SK-N-SH (cell line): ENCODE results near the gene PTK7. TPM values are rescaled to one million over a fixed set of nuclear protein-coding genes. Genes with fewer than 3 reads are reported as not detected.
A peak's percentile ranks its signal among the peaks of the same experiment; 100 is the strongest.

Source experiments
- CTCF ChIA-PET: fragments of 300-600, 350-600 bp; formaldehyde crosslinking; extraction: SDS; loops from one replicate; lab custom pipeline; 2021; lab: Yijun Ruan, JAX
- POLR2A ChIA-PET: fragments of 350-600 bp; sonication (Branson Sonifier 250); formaldehyde crosslinking; extraction: SDS; loops from one replicate; lab custom pipeline; 2020; ENCODE audit warnings: antibody characterized with exemption, inconsistent platforms; lab: Yijun Ruan, JAX
- DNase-seq: peaks from one replicate; pipeline ENCODE4 v3.0.0; 2012
- H2AFZ ChIP-seq: fragments of 200-600 bp; sonication (generic); 2 replicates; pipeline ENCODE4 v1.8.1; 2016; ENCODE audit warnings: antibody characterized with exemption, mild to moderate bottlenecking, low read depth
- H3F3A ChIP-seq: fragments of 200-600 bp; sonication (generic); replicated peaks from 2 replicates; pipeline ENCODE3; 2016; ENCODE audit warnings: antibody characterized with exemption, mild to moderate bottlenecking; ENCODE audit not compliant: insufficient read depth
- H3K27ac ChIP-seq, 2 experiments: fragments of 200-500 bp in 1 of 2; fragments of 200-600 bp in 1 of 2; sonication (Bioruptor generic) in 1 of 2; sonication (generic), shearing (Covaris generic) in 1 of 2; 2 replicates each; pipeline versions ENCODE4 v1.5.1 to v1.6.1; 2014 to 2016; ENCODE audit warnings: low read depth in 2 of 2, inconsistent platforms in 1 of 2, low read length in 1 of 2, mild to moderate bottlenecking in 1 of 2, mixed read lengths in 1 of 2
- H3K27me3 ChIP-seq: fragments of 200-600 bp; sonication (generic), shearing (Covaris generic); 2 replicates; pipeline ENCODE4 v1.6.1; 2016; ENCODE audit warnings: mixed run types; ENCODE audit not compliant: insufficient read depth
- H3K36me3 ChIP-seq, 2 experiments: fragments of 200-500 bp in 1 of 2; fragments of 200-600 bp in 1 of 2; sonication (Bioruptor generic) in 1 of 2; sonication (generic) in 1 of 2; replicated peaks in 1 of 2; 2 replicates each; pipeline versions ENCODE3 to v1.5.1; 2014 to 2016; ENCODE audit warnings: low read length in 1 of 2, mild to moderate bottlenecking in 1 of 2; ENCODE audit not compliant: insufficient read depth in 2 of 2, control insufficient read depth in 1 of 2
- H3K4me1 ChIP-seq, 2 experiments: fragments of 200-500 bp in 1 of 2; fragments of 200-600 bp in 1 of 2; sonication (Bioruptor generic) in 1 of 2; sonication (generic), shearing (Covaris generic) in 1 of 2; 2 replicates each; pipeline versions ENCODE4 v1.5.1 to v1.6.1; 2014 to 2016; ENCODE audit warnings: low read depth in 1 of 2, low read length in 1 of 2, mixed run types in 1 of 2; ENCODE audit not compliant: insufficient read depth in 2 of 2, control insufficient read depth in 1 of 2
- H3K4me2 ChIP-seq: fragments of 200-600 bp; sonication (generic), shearing (Covaris generic); 2 replicates; pipeline ENCODE4 v1.6.1; 2017; ENCODE audit warnings: mixed run types
- H3K4me3 ChIP-seq, 2 experiments: fragments of 200-500 bp in 1 of 2; fragments of 200-600 bp in 1 of 2; sonication (Bioruptor generic) in 1 of 2; sonication (generic), shearing (Covaris generic) in 1 of 2; 2 replicates each; pipeline versions ENCODE4 v1.5.1 to v1.8.1; 2014 to 2016; ENCODE audit warnings: low read depth in 2 of 2, inconsistent platforms in 1 of 2, low read length in 1 of 2, mild to moderate bottlenecking in 1 of 2, mixed read lengths in 1 of 2, moderate library complexity in 1 of 2
- H3K79me2 ChIP-seq: fragments of 200-600 bp; sonication (generic); 2 replicates; pipeline ENCODE4 v1.8.1; 2017; ENCODE audit warnings: mild to moderate bottlenecking; ENCODE audit not compliant: insufficient read depth
- H3K9ac ChIP-seq: fragments of 200-600 bp; sonication (generic); 2 replicates; pipeline ENCODE4 v1.6.1; 2017; ENCODE audit warnings: mixed run types
- H3K9me2 ChIP-seq: fragments of 200-600 bp; sonication (generic); 2 replicates; pipeline ENCODE4 v1.6.1; 2017; ENCODE audit warnings: mixed run types
- H3K9me3 ChIP-seq: fragments of 200-600 bp; sonication (generic); 2 replicates; pipeline ENCODE4 v1.6.1; 2017; ENCODE audit warnings: mixed run types, mild to moderate bottlenecking, moderate library complexity
- H4K20me1 ChIP-seq: fragments of 200-600 bp; sonication (generic); 2 replicates; pipeline ENCODE4 v1.6.1; 2017; ENCODE audit warnings: mild to moderate bottlenecking, mixed run types; ENCODE audit not compliant: insufficient read depth
- CHD2 ChIP-seq: fragments of 150-350 bp; IDR thresholded peaks from 2 replicates; pipeline ENCODE4 v1.6.1; 2018; ENCODE audit warnings: low read length; ENCODE audit not compliant: partially characterized antibody
- EP300 ChIP-seq, 2 experiments: IDR thresholded peaks; 2 replicates each; pipeline versions ENCODE4 v1.4.0 to v1.6.1; 2012; ENCODE audit warnings: borderline replicate concordance in 1 of 2, low read depth in 1 of 2, low read length in 1 of 2
- EZH2phosphoT487 ChIP-seq: fragments of 200-600 bp; sonication (generic); IDR thresholded peaks from 2 replicates; pipeline ENCODE4 v1.6.1; 2017; ENCODE audit warnings: low read depth, mixed run types, mild to moderate bottlenecking, antibody characterized with exemption, moderate library complexity, borderline replicate concordance
- FOXJ3 ChIP-seq: sonication (generic); formaldehyde crosslinking; IDR thresholded peaks from 2 replicates; pipeline ENCODE4 v1.5.1; 2020; ENCODE audit warnings: mild to moderate bottlenecking, missing genetic modification reagents
- FOXM1 ChIP-seq: IDR thresholded peaks from 2 replicates; pipeline ENCODE4 v1.4.0; 2012; ENCODE audit warnings: low read depth, mild to moderate bottlenecking
- GABPA ChIP-seq: IDR thresholded peaks from 2 replicates; pipeline ENCODE4 v1.4.0; 2012; ENCODE audit warnings: low read depth, mild to moderate bottlenecking
- GATA2 ChIP-seq: sonication (generic); formaldehyde crosslinking; IDR thresholded peaks from 2 replicates; pipeline ENCODE4 v1.5.0; 2020; ENCODE audit warnings: mild to moderate bottlenecking, missing genetic modification reagents
- MEF2A ChIP-seq: IDR thresholded peaks from 2 replicates; pipeline ENCODE4 v1.4.0; 2012; ENCODE audit warnings: low read depth, borderline replicate concordance
- RCOR1 ChIP-seq: fragments of 150-350 bp; IDR thresholded peaks from 2 replicates; pipeline ENCODE4 v1.6.1; 2017; ENCODE audit warnings: antibody characterized with exemption, low read length
- RFX5 ChIP-seq: IDR thresholded peaks from 2 replicates; pipeline ENCODE4 v1.6.1; 2012; ENCODE audit warnings: mild to moderate bottlenecking, improper control_type of control experiment, low read length
- TAF1 ChIP-seq: IDR thresholded peaks from 2 replicates; pipeline ENCODE4 v1.6.1; 2012; ENCODE audit warnings: low read depth, mild to moderate bottlenecking, low read length, moderate library complexity, borderline replicate concordance
- TEAD4 ChIP-seq: IDR thresholded peaks from 2 replicates; pipeline ENCODE4 v1.4.0; 2012; ENCODE audit warnings: mild to moderate bottlenecking, borderline replicate concordance; ENCODE audit not compliant: insufficient read depth
- WGBS: methylation state at CpG from one replicate; pipeline ENCODE4 v1.1.6; 2017; ENCODE audit warnings: low lambda C conversion rate; 5-methylcytosine and 5-hydroxymethylcytosine counted together
- polyA plus RNA-seq, 3 experiments: library from polyadenylated mRNA; depleted of rRNA; stranded (reverse); fragments of >200 nt; gene quantifications; 2 replicates each; pipeline ENCODE4 v1.2.3, GENCODE V29; 2012
- TF ChIP-seq, protein P1 (sequence below): fragments of 150-350 bp; IDR thresholded peaks from 2 replicates; pipeline ENCODE4 v1.6.1; 2016; ENCODE audit warnings: mild to moderate bottlenecking, low read depth, low read length
- TF ChIP-seq, protein P2 (sequence below): fragments of 150-350 bp; IDR thresholded peaks from 2 replicates; pipeline ENCODE4 v1.6.1; 2017; ENCODE audit warnings: antibody characterized with exemption, low read length, low read depth, borderline replicate concordance
- TF ChIP-seq, protein P3 (sequence below): IDR thresholded peaks from 2 replicates; pipeline ENCODE4 v1.6.1; 2012; ENCODE audit warnings: mild to moderate bottlenecking, low read depth, low read length, moderate library complexity
- TF ChIP-seq, protein P4 (sequence below): IDR thresholded peaks from 2 replicates; pipeline ENCODE4 v1.4.0; 2012; ENCODE audit warnings: low read depth
- TF ChIP-seq, protein P5 (sequence below): IDR thresholded peaks from 2 replicates; pipeline ENCODE4; 2012
- TF ChIP-seq, protein P6 (sequence below): fragments of 200-600 bp; sonication (generic); IDR thresholded peaks from 2 replicates; pipeline ENCODE4 v1.6.1; 2017; ENCODE audit warnings: antibody characterized with exemption, mild to moderate bottlenecking, moderate library complexity

PTK7 gene
- polyA plus RNA-seq, 1 of the 3 experiments (the other 2 are of a cell fraction), result 105 TPM

DNA sequence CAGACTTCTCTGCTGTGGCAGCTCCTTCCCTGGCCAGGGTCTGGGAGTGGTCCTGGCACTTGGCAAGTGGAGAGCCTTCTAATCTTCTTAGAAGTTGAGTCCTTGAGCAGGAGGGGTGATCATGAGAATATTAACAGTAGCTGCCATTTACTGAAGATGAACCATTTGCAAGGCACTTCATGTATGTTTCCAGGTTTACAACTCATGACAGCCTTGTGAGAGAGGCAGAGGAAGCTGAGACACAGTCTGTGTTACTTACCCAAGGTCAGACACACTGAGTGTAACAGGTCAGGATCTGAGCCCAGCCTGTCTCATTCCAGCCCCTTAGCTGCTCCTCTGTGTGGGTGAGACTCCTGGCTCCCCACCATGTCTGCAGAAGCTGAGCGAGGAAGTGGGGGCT lies 49.4 kb downstream of the PTK7 start:
- Histone ChIP-seq H3K79me2 (peaks cover 64% of the 10 kb centered on the region), H3K4me3 (no peak overlapping the region), H3K4me1 (peaks cover 63 to 78% of the 10 kb centered on the region in 2 experiments), H2AFZ (no peak overlapping the region), H4K20me1 (no peaks in the 10 kb centered on the region), H3F3A (peaks cover 38% of the 10 kb centered on the region), H3K27me3 (no peaks in the 10 kb centered on the region), H3K27ac (peak overlapping the region; percentile 91 to 99), H3K9me2 (no peaks in the 10 kb centered on the region), H3K4me2 (peak overlapping the region; percentile 52), H3K36me3 (peaks cover 0 to 3% of the 10 kb centered on the region in 2 experiments), H3K9ac (peak overlapping the region; percentile 87; the same call in 1 of the 2 replicates), H3K9me3 (no peaks in the 10 kb centered on the region)
- ChIA-PET CTCF (interaction anchor here (1.3 to 2.6 kb wide), 5 partner anchors 18 to 54 kb away, joined by 3 to 21 read pairs (median 4); no protein-coding TSS in a partner anchor), POLR2A (interaction anchor here (0.6 to 3.9 kb wide), 6 partner anchors 12 to 1128 kb away, joined by 3 to 17 read pairs (median 5); partner anchors contain the start of genes KLHDC3, MEA1 and PTK7)
- DNase-seq, result no peak
- no peak for TF ChIP-seq RFX5
- TF ChIP-seq, protein P1, sequence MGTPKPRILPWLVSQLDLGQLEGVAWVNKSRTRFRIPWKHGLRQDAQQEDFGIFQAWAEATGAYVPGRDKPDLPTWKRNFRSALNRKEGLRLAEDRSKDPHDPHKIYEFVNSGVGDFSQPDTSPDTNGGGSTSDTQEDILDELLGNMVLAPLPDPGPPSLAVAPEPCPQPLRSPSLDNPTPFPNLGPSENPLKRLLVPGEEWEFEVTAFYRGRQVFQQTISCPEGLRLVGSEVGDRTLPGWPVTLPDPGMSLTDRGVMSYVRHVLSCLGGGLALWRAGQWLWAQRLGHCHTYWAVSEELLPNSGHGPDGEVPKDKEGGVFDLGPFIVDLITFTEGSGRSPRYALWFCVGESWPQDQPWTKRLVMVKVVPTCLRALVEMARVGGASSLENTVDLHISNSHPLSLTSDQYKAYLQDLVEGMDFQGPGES, result no peak
- TF ChIP-seq TEAD4, result no peak
- no peak for TF ChIP-seq FOXM1
- WGBS, result no CpG with 5 or more reads among the region's 1 CpG

DNA sequence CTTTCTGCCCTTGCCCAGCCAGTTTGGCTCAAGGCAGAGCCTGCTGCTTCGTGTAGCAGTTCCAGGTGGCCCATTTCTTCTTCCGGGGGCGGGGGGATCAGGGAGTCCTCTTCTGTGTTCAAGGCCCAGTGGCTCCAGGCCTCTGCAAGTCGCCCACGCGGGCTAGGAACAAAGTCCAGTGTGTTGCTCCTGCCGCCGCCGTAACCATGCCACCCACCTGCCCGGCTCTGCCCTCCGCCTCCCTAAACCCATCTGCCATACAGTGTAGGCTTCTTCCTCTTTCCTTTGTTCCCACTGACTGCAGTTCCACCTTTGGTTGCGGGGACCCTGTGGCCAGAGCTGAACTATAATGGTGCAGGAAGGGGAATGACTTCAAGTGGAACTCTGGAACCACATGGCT lies 51.1 kb downstream of the PTK7 start:
- DNase-seq, result no peak
- Histone ChIP-seq H3K9me3 (no peaks in the 10 kb centered on the region), H2AFZ (no peak overlapping the region), H3K9me2 (no peaks in the 10 kb centered on the region), H3K27me3 (no peaks in the 10 kb centered on the region), H3K4me1 (peaks cover 49 to 62% of the 10 kb centered on the region in 2 experiments), H3K27ac (peak overlapping the region; percentile 8 to 99; a peak in 3 of 4 replicates), H3K9ac (no peak overlapping the region), H4K20me1 (no peaks in the 10 kb centered on the region), H3F3A (peaks cover 22% of the 10 kb centered on the region), H3K79me2 (peaks cover 54% of the 10 kb centered on the region), H3K36me3 (peaks cover 0 to 7% of the 10 kb centered on the region in 2 experiments), H3K4me3 (no peak overlapping the region), H3K4me2 (no peak overlapping the region)
- ChIA-PET CTCF (interaction anchor here (2.0 kb wide), 1 partner anchor 50 kb away, joined by 4 read pairs; no protein-coding TSS in a partner anchor), POLR2A (no interaction called here)
- TF ChIP-seq RCOR1 (no peak), MEF2A (no peak), FOXJ3 (CRISPR knock-in tag) (no peak), EP300 (IDR thresholded peaks at IDR 0.05; ENCODE audit: borderline replicate concordance in 1 of 2, low read depth in 1 of 2, low read length in 1 of 2) (no peak), GABPA (no peak), TAF1 (no peak), GATA2 (CRISPR knock-in tag) (no peak), CHD2 (no peak), EZH2phosphoT487 (no peak)
- TF ChIP-seq, protein P2, sequence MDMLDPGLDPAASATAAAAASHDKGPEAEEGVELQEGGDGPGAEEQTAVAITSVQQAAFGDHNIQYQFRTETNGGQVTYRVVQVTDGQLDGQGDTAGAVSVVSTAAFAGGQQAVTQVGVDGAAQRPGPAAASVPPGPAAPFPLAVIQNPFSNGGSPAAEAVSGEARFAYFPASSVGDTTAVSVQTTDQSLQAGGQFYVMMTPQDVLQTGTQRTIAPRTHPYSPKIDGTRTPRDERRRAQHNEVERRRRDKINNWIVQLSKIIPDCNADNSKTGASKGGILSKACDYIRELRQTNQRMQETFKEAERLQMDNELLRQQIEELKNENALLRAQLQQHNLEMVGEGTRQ, result no peak
- TF ChIP-seq, protein P3, sequence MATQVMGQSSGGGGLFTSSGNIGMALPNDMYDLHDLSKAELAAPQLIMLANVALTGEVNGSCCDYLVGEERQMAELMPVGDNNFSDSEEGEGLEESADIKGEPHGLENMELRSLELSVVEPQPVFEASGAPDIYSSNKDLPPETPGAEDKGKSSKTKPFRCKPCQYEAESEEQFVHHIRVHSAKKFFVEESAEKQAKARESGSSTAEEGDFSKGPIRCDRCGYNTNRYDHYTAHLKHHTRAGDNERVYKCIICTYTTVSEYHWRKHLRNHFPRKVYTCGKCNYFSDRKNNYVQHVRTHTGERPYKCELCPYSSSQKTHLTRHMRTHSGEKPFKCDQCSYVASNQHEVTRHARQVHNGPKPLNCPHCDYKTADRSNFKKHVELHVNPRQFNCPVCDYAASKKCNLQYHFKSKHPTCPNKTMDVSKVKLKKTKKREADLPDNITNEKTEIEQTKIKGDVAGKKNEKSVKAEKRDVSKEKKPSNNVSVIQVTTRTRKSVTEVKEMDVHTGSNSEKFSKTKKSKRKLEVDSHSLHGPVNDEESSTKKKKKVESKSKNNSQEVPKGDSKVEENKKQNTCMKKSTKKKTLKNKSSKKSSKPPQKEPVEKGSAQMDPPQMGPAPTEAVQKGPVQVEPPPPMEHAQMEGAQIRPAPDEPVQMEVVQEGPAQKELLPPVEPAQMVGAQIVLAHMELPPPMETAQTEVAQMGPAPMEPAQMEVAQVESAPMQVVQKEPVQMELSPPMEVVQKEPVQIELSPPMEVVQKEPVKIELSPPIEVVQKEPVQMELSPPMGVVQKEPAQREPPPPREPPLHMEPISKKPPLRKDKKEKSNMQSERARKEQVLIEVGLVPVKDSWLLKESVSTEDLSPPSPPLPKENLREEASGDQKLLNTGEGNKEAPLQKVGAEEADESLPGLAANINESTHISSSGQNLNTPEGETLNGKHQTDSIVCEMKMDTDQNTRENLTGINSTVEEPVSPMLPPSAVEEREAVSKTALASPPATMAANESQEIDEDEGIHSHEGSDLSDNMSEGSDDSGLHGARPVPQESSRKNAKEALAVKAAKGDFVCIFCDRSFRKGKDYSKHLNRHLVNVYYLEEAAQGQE, result no peak
- TF ChIP-seq, protein P4, sequence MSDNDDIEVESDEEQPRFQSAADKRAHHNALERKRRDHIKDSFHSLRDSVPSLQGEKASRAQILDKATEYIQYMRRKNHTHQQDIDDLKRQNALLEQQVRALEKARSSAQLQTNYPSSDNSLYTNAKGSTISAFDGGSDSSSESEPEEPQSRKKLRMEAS, result no peak
- TF ChIP-seq, protein P5, sequence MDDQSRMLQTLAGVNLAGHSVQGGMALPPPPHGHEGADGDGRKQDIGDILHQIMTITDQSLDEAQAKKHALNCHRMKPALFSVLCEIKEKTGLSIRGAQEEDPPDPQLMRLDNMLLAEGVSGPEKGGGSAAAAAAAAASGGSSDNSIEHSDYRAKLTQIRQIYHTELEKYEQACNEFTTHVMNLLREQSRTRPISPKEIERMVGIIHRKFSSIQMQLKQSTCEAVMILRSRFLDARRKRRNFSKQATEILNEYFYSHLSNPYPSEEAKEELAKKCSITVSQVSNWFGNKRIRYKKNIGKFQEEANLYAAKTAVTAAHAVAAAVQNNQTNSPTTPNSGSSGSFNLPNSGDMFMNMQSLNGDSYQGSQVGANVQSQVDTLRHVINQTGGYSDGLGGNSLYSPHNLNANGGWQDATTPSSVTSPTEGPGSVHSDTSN, result no peak
- TF ChIP-seq, protein P6, sequence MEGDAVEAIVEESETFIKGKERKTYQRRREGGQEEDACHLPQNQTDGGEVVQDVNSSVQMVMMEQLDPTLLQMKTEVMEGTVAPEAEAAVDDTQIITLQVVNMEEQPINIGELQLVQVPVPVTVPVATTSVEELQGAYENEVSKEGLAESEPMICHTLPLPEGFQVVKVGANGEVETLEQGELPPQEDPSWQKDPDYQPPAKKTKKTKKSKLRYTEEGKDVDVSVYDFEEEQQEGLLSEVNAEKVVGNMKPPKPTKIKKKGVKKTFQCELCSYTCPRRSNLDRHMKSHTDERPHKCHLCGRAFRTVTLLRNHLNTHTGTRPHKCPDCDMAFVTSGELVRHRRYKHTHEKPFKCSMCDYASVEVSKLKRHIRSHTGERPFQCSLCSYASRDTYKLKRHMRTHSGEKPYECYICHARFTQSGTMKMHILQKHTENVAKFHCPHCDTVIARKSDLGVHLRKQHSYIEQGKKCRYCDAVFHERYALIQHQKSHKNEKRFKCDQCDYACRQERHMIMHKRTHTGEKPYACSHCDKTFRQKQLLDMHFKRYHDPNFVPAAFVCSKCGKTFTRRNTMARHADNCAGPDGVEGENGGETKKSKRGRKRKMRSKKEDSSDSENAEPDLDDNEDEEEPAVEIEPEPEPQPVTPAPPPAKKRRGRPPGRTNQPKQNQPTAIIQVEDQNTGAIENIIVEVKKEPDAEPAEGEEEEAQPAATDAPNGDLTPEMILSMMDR, result no peak
- 97% methylated on average over 9 of the region's 12 CpGs for WGBS
